ENCODE data around the gene CDK19. TPM values are rescaled to one million over a fixed set of nuclear protein-coding genes. Genes with fewer than 3 reads are reported as not detected.

The CDK19 gene
- total and polyA plus RNA-seq, 10 of the 15 experiments (the other 5 are each of a cell fraction or from before 2014, with no cell fraction given): 4.6 to 21.4 (median 12.4) TPM

- TF ChIP-seq, protein P1, sequence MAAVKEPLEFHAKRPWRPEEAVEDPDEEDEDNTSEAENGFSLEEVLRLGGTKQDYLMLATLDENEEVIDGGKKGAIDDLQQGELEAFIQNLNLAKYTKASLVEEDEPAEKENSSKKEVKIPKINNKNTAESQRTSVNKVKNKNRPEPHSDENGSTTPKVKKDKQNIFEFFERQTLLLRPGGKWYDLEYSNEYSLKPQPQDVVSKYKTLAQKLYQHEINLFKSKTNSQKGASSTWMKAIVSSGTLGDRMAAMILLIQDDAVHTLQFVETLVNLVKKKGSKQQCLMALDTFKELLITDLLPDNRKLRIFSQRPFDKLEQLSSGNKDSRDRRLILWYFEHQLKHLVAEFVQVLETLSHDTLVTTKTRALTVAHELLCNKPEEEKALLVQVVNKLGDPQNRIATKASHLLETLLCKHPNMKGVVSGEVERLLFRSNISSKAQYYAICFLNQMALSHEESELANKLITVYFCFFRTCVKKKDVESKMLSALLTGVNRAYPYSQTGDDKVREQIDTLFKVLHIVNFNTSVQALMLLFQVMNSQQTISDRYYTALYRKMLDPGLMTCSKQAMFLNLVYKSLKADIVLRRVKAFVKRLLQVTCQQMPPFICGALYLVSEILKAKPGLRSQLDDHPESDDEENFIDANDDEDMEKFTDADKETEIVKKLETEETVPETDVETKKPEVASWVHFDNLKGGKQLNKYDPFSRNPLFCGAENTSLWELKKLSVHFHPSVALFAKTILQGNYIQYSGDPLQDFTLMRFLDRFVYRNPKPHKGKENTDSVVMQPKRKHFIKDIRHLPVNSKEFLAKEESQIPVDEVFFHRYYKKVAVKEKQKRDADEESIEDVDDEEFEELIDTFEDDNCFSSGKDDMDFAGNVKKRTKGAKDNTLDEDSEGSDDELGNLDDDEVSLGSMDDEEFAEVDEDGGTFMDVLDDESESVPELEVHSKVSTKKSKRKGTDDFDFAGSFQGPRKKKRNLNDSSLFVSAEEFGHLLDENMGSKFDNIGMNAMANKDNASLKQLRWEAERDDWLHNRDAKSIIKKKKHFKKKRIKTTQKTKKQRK (IDR thresholded peaks at IDR 0.05; ENCODE audit: low read depth, low read length): no peak
- TF ChIP-seq RB1 (IDR thresholded peaks at IDR 0.05; ENCODE audit: borderline replicate concordance): no peak
- TF ChIP-seq MYB (IDR thresholded peaks at IDR 0.05; ENCODE audit: borderline replicate concordance, low read depth, low read length): no peak
- peak; percentile 31; the same call in 1 of the 2 replicates for TF ChIP-seq CREM (IDR thresholded peaks at IDR 0.05; ENCODE audit: low read depth)
- TF ChIP-seq PAX5 (IDR thresholded peaks at IDR 0.05; ENCODE audit: borderline replicate concordance, low read depth, low read length): 0 out of 2 replicates have a peak, but pooled peaks have one; percentile 13
- TF ChIP-seq CHD2 (IDR thresholded peaks at IDR 0.05; ENCODE audit: borderline replicate concordance, low read depth, low read length): no peak
- TF ChIP-seq, protein P2, sequence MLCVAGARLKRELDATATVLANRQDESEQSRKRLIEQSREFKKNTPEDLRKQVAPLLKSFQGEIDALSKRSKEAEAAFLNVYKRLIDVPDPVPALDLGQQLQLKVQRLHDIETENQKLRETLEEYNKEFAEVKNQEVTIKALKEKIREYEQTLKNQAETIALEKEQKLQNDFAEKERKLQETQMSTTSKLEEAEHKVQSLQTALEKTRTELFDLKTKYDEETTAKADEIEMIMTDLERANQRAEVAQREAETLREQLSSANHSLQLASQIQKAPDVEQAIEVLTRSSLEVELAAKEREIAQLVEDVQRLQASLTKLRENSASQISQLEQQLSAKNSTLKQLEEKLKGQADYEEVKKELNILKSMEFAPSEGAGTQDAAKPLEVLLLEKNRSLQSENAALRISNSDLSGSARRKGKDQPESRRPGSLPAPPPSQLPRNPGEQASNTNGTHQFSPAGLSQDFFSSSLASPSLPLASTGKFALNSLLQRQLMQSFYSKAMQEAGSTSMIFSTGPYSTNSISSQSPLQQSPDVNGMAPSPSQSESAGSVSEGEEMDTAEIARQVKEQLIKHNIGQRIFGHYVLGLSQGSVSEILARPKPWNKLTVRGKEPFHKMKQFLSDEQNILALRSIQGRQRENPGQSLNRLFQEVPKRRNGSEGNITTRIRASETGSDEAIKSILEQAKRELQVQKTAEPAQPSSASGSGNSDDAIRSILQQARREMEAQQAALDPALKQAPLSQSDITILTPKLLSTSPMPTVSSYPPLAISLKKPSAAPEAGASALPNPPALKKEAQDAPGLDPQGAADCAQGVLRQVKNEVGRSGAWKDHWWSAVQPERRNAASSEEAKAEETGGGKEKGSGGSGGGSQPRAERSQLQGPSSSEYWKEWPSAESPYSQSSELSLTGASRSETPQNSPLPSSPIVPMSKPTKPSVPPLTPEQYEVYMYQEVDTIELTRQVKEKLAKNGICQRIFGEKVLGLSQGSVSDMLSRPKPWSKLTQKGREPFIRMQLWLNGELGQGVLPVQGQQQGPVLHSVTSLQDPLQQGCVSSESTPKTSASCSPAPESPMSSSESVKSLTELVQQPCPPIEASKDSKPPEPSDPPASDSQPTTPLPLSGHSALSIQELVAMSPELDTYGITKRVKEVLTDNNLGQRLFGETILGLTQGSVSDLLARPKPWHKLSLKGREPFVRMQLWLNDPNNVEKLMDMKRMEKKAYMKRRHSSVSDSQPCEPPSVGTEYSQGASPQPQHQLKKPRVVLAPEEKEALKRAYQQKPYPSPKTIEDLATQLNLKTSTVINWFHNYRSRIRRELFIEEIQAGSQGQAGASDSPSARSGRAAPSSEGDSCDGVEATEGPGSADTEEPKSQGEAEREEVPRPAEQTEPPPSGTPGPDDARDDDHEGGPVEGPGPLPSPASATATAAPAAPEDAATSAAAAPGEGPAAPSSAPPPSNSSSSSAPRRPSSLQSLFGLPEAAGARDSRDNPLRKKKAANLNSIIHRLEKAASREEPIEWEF (IDR thresholded peaks at IDR 0.05; ENCODE audit: insufficient replicate concordance, low read depth, low read length): no peak
- no peak for TF ChIP-seq SUZ12 (IDR thresholded peaks at IDR 0.05; ENCODE audit: unreplicated experiment)
- peak; percentile 6 for TF ChIP-seq IKZF1 (conservative IDR thresholded peaks at IDR 0.05)
- no peak for TF ChIP-seq TAF1 (IDR thresholded peaks at IDR 0.05; ENCODE audit: borderline replicate concordance, low read depth, low read length)
- 0 out of 2 replicates have a peak, but pooled peaks have one; percentile 61 for TF ChIP-seq DPF2 (IDR thresholded peaks at IDR 0.05)
- no peak; a peak in 1 of 4 replicates for TF ChIP-seq IKZF2 (IDR thresholded peaks at IDR 0.05)
- peak; percentile 61 for TF ChIP-seq GATAD2B (conservative IDR thresholded peaks at IDR 0.05; ENCODE audit: low read depth)
- TF ChIP-seq, protein P3, sequence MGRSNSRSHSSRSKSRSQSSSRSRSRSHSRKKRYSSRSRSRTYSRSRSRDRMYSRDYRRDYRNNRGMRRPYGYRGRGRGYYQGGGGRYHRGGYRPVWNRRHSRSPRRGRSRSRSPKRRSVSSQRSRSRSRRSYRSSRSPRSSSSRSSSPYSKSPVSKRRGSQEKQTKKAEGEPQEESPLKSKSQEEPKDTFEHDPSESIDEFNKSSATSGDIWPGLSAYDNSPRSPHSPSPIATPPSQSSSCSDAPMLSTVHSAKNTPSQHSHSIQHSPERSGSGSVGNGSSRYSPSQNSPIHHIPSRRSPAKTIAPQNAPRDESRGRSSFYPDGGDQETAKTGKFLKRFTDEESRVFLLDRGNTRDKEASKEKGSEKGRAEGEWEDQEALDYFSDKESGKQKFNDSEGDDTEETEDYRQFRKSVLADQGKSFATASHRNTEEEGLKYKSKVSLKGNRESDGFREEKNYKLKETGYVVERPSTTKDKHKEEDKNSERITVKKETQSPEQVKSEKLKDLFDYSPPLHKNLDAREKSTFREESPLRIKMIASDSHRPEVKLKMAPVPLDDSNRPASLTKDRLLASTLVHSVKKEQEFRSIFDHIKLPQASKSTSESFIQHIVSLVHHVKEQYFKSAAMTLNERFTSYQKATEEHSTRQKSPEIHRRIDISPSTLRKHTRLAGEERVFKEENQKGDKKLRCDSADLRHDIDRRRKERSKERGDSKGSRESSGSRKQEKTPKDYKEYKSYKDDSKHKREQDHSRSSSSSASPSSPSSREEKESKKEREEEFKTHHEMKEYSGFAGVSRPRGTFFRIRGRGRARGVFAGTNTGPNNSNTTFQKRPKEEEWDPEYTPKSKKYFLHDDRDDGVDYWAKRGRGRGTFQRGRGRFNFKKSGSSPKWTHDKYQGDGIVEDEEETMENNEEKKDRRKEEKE (IDR thresholded peaks at IDR 0.05): no peak
- TF ChIP-seq ASH2L (IDR thresholded peaks at IDR 0.05; ENCODE audit: borderline replicate concordance, low read depth): no peak
- no peak for TF ChIP-seq RELA (IDR thresholded peaks at IDR 0.05; ENCODE audit: borderline replicate concordance, partially characterized antibody)
- TF ChIP-seq JUND (IDR thresholded peaks at IDR 0.05; ENCODE audit: low read depth, low read length): no peak
- peak; percentile 61; the same call in 1 of the 2 replicates for TF ChIP-seq SMARCA5 (IDR thresholded peaks at IDR 0.05)
Observed at GRCh38 chr6:110814102-110815014, 911 bp downstream of the CDK19 start (continued).

Data from GM12878 (cell line).